Measurements from ENCODE around the gene PCOLCE2. TPM values are rescaled to one million over a fixed set of nuclear protein-coding genes. Genes with fewer than 3 reads are reported as not detected.

PCOLCE2 gene
- total and polyA plus RNA-seq, 2 of the 8 experiments (the other 6 are each of a cell fraction or from before 2014, with no cell fraction given) = 11.1 to 12.6 TPM

- Histone ChIP-seq H3K79me1 (ENCODE audit: low read depth, low read length) (no peaks in the 10 kb centered on the region), H4K5ac (ENCODE audit: insufficient read length, low read depth, low read length) (no peak overlapping the region), H2BK5ac (ENCODE audit: low read depth, low read length) (no peak overlapping the region), H3K4ac (replicated peaks; ENCODE audit: insufficient read length, low read depth, low read length) (no peak overlapping the region), H2AFZ (ENCODE audit: low read length) (peak overlapping the region; percentile 99), H4K8ac (ENCODE audit: extremely low read depth, insufficient read depth, low read length) (peak overlapping the region; percentile 26; the same call in 1 of the 2 replicates), H2BK12ac (ENCODE audit: low read depth, low read length) (no peak overlapping the region), H3K27ac (ENCODE audit: low read depth, low read length) (no peak overlapping the region), H2AK5ac (ENCODE audit: low read depth, low read length) (no peak overlapping the region), H4K91ac (replicated peaks; ENCODE audit: insufficient read length, low read length) (no peak overlapping the region), H3K14ac (ENCODE audit: insufficient read length) (no peak overlapping the region), H3K56ac (replicated peaks; ENCODE audit: insufficient read length, low read depth, low read length) (no peak overlapping the region), H3K4me1 (replicated peaks in 1 of 4; ENCODE audit: control insufficient read depth in 3 of 4, insufficient read depth in 4 of 4, low read length in 3 of 4) (no peaks in the 10 kb centered on the region), H3K9ac (replicated peaks in 1 of 4; ENCODE audit: extremely low read depth in 1 of 4, low read depth in 3 of 4, low read length in 3 of 4) (no peak overlapping the region), H3K9me3 (ENCODE audit: insufficient read depth in 2 of 2, low read depth in 1 of 2, low read length in 1 of 2) (no peaks in the 10 kb centered on the region), H3K79me2 (ENCODE audit: control insufficient read depth in 1 of 2, insufficient read depth in 2 of 2, low read length in 2 of 2) (no peaks in the 10 kb centered on the region), H2BK15ac (ENCODE audit: low read length) (no peak overlapping the region), H3K4me3 (ENCODE audit: extremely low read depth in 1 of 4, insufficient read depth in 2 of 4, low read depth in 3 of 4, low read length in 4 of 4) (no peak overlapping the region), H4K20me1 (replicated peaks in 1 of 2; ENCODE audit: control insufficient read depth in 1 of 2, insufficient read depth in 2 of 2, low read length in 2 of 2) (no peaks in the 10 kb centered on the region), H2BK20ac (ENCODE audit: low read length) (no peak overlapping the region), H3K23ac (ENCODE audit: insufficient read length) (no peak overlapping the region), H3K27me3 (replicated peaks in 1 of 4; ENCODE audit: control insufficient read depth in 3 of 4, extremely low read depth in 1 of 4, insufficient read depth in 3 of 4, low read length in 3 of 4) (no peaks in the 10 kb centered on the region), H3K23me2 (ENCODE audit: low read depth, low read length) (no peaks in the 10 kb centered on the region), H3K4me2 (ENCODE audit: insufficient read depth in 1 of 2, low read depth in 2 of 2, low read length in 2 of 2) (no peak overlapping the region), H3K18ac (ENCODE audit: extremely low read depth, low read length) (no peak overlapping the region), H2BK120ac (replicated peaks; ENCODE audit: low read depth, low read length) (no peak overlapping the region), H3K36me3 (ENCODE audit: control insufficient read depth in 2 of 4, insufficient read depth in 4 of 4, low read length in 3 of 4) (no peaks in the 10 kb centered on the region)
- WGBS, 2 experiments (ENCODE audit: extremely low coverage in 1 of 2, insufficient coverage in 1 of 2, insufficient read length in 1 of 2, insufficient replicate concordance in 2 of 2, low coverage in 1 of 2, low lambda C conversion rate in 2 of 2, missing lambda C conversion rate in 1 of 2) = 75% methylated on average over 11 of the region's 11 CpGs; no CpG with 5 or more reads in 1 of the 2 experiments
- FAIRE-seq (peak; percentile 78), DNase-seq (ENCODE audit: low read depth in 1 of 2, low spot score in 2 of 2) (peak in 1 of 2 experiments; percentile 50)
- ChIA-PET CTCF (ENCODE audit: partially characterized antibody) (interaction anchor here (0.5 to 7.4 kb wide), 22 partner anchors 13 to 318 kb away, joined by 3 to 115 read pairs (median 4); no protein-coding TSS in a partner anchor), POLR2A (ENCODE audit: partially characterized antibody) (interaction anchor here (1.3 kb wide), 1 partner anchor 97 kb away, joined by 5 read pairs; the partner anchor contains the start of gene U2SURP)
- TF ChIP-seq CTCF (IDR thresholded peaks at IDR 0.05; ENCODE audit: control extremely low read depth in 1 of 3, insufficient read depth in 1 of 3, low read depth in 1 of 3, low read length in 3 of 3) (peak in 2 of 3 experiments; percentile 73 to 75; a peak in 3 of 4 replicates), RXRA (IDR thresholded peaks at IDR 0.05; ENCODE audit: insufficient read depth, low read depth, low read length) (no peak), SAP30 (IDR thresholded peaks at IDR 0.05; ENCODE audit: insufficient read depth, insufficient replicate concordance, low read length) (no peak), ATF3 (IDR thresholded peaks at IDR 0.05; ENCODE audit: insufficient read depth, low read depth, low read length) (no peak), POLR2A (IDR thresholded peaks at IDR 0.05; ENCODE audit: control extremely low read depth in 1 of 2, low read depth in 2 of 2, low read length in 2 of 2) (no peak), RNF2 (IDR thresholded peaks at IDR 0.05; ENCODE audit: borderline replicate concordance, low read depth, low read length, missing control alignments, poor library complexity, severe bottlenecking) (no peak), FOSL1 (IDR thresholded peaks at IDR 0.05; ENCODE audit: insufficient read depth, low read depth, low read length) (no peak), BACH1 (IDR thresholded peaks at IDR 0.05; ENCODE audit: low read length) (no peak)
These were observed 16.0 kb upstream of the PCOLCE2 start for GRCh38 chr3:142904639-142905436.

Data from H1 (cell line).